HepG2 (cell line): ENCODE measurements around the gene CYP27A1. TPM values are rescaled to one million over a fixed set of nuclear protein-coding genes. Genes with fewer than 3 reads are reported as not detected.

Experiments used
- ATAD3A ChIP-seq: sonication (generic); formaldehyde crosslinking; IDR thresholded peaks from 2 replicates; pipeline ENCODE4 v1.4.0; 2020; ENCODE audit warnings: missing genetic modification reagents
- ATF4 ChIP-seq, 2 experiments: fragments of 450-650 bp in 1 of 2; sonication (generic) in 1 of 2; formaldehyde crosslinking; IDR thresholded peaks; 2 replicates each; pipeline versions ENCODE4 v1.5.0 to v1.8.0; 2020 to 2022; ENCODE audit warnings: mild to moderate bottlenecking in 1 of 2, missing genetic modification reagents in 1 of 2
- HNF1A ChIP-seq, 2 experiments: sonication (generic) in 1 of 2; formaldehyde crosslinking in 1 of 2; IDR thresholded peaks; 2 replicates each; pipeline versions ENCODE4 v1.4.0 to v1.6.1; 2016 to 2020; ENCODE audit warnings: borderline replicate concordance in 1 of 2, low read depth in 1 of 2, mild to moderate bottlenecking in 1 of 2, missing genetic modification reagents in 1 of 2
- KLF16 ChIP-seq, 2 experiments: sonication (generic) in 1 of 2; formaldehyde crosslinking in 1 of 2; IDR thresholded peaks; 2 replicates each; pipeline versions ENCODE4 v1.6.1 to v1.8.0; 2016 to 2023; ENCODE audit warnings: missing genetic modification reagents in 2 of 2, missing compliant biosample characterization in 1 of 2
- KLF6 ChIP-seq: IDR thresholded peaks from 2 replicates; pipeline ENCODE4 v1.8.0; 2016; ENCODE audit warnings: missing biosample characterization, missing genetic modification reagents
- MBNL3 ChIP-seq: fragments of 250-450 bp; sonication (Bioruptor Pico); conservative IDR thresholded peaks from 2 replicates; pipeline ENCODE4 v1.8.0; 2022; ENCODE audit warnings: mild to moderate bottlenecking, inconsistent platforms
- PHF21A ChIP-seq: sonication (generic); formaldehyde crosslinking; IDR thresholded peaks from 2 replicates; pipeline ENCODE4 v1.5.0; 2020; ENCODE audit warnings: mild to moderate bottlenecking, missing genetic modification reagents
- PHF5A ChIP-seq: IDR thresholded peaks from one replicate; pipeline ENCODE4 v1.6.1; 2018; ENCODE audit warnings: low read depth, missing genetic modification reagents; ENCODE audit not compliant: unreplicated experiment
- ZNF180 ChIP-seq: sonication (generic); formaldehyde crosslinking; IDR thresholded peaks from 2 replicates; pipeline ENCODE4 v1.4.0; 2020; ENCODE audit warnings: low read depth, missing genetic modification reagents, borderline replicate concordance
- ZNF337 ChIP-seq: sonication (generic); formaldehyde crosslinking; IDR thresholded peaks from 2 replicates; pipeline ENCODE4 v1.5.1; 2020; ENCODE audit warnings: missing genetic modification reagents, low read depth, mild to moderate bottlenecking, borderline replicate concordance
- ZNF414 ChIP-seq: sonication (generic); formaldehyde crosslinking; IDR thresholded peaks from 2 replicates; pipeline ENCODE4 v1.5.0; 2020; ENCODE audit warnings: missing genetic modification reagents
- ZNF513 ChIP-seq: sonication (generic); formaldehyde crosslinking; conservative IDR thresholded peaks from 2 replicates; pipeline ENCODE4 v1.5.0; 2020; ENCODE audit warnings: missing genetic modification reagents
- ZNF704 ChIP-seq: sonication (generic); formaldehyde crosslinking; IDR thresholded peaks from 2 replicates; pipeline ENCODE4 v1.8.1; 2023; ENCODE audit warnings: mild to moderate bottlenecking, inconsistent platforms, moderate library complexity, missing genetic modification reagents, borderline replicate concordance
- ZNF878 ChIP-seq: sonication (generic); formaldehyde crosslinking; IDR thresholded peaks from 2 replicates; pipeline ENCODE4 v1.8.1; 2023; ENCODE audit warnings: mild to moderate bottlenecking, missing genetic modification reagents, moderate library complexity
- polyA plus RNA-seq, 8 experiments: library from polyadenylated mRNA; depleted of rRNA in 3 of 8; stranded (reverse) in 7 of 8; unstranded in 1 of 8; fragments of >200 nt; fragmentation: Illumina TruSeq in 4 of 8; extraction: Trizol in 4 of 8; gene quantifications; 2 replicates each; pipeline versions ENCODE4 v1.2.1 to v1.2.3, GENCODE V29; 2011 to 2016; ENCODE audit warnings: low read depth in 4 of 8, missing spikeins in 1 of 8, mixed read lengths in 1 of 8; ENCODE audit not compliant: insufficient read depth in 1 of 8
- total RNA-seq, 5 experiments: library from RNA; depleted of rRNA; stranded (reverse); fragments of >200 nt; fragmentation: Illumina TruSeq; extraction: Trizol; gene quantifications; 2 replicates each; pipeline ENCODE4 v1.2.3, GENCODE V29; 2016; ENCODE audit warnings: low read depth in 1 of 5
- TF ChIP-seq, protein P1 (sequence below): sonication (generic); formaldehyde crosslinking; IDR thresholded peaks from 2 replicates; pipeline ENCODE4 v1.5.0; 2020; ENCODE audit warnings: mild to moderate bottlenecking, missing genetic modification reagents, borderline replicate concordance

CYP27A1 gene
- total and polyA plus RNA-seq, 2 of the 13 experiments (the other 11 are each of a cell fraction or from before 2014, with no cell fraction given), result 157 to 266 TPM

DNA sequence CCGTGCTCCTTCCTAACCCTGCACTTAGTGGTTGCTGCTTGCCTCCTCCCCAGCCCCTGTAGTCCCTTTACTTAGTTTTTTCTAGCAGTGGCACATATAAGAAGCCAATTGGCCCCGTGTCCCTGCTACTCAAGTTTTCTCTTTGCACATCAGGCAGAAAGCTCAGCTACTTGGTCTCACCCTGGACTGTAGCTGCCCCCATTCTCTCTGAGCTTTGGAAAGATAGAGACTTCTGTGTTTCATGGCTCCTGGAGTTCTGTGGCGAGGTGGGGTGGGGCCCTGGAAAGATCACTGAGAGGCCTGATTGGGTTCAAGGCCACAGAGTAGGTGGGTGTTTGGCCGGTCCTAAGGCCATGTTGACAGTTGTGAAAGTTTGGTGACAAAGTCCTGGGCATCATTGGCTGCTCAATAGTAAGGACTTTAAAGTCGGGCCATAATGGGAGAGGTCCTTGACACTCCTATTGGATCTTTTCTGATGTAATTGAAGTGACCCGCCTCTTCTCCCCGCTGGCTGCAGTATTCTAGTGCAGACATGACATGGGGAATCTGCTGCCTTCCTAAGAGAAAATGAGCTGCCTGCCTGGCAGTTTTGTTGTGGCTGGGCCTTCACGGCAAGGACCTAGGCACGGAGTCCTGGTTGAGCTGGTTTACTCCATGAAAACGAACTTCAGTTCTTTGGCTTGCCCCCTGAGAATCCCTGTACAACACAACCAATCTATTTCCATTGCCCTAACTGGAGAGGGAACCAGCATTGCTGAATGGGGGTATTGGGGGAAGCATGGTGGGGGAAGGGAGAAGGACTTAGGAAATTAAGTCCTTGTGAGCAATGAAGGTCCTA, 26.2 kb upstream of the CYP27A1 start (continued):
- TF ChIP-seq ZNF704 (CRISPR knock-in tag) (0 out of 2 replicates have a peak, but pooled peaks have one; percentile 78), ZNF513 (no peak; the same call in 1 of the 2 replicates), ZNF878 (CRISPR knock-in tag) (peak; percentile 90), ZNF337 (CRISPR knock-in tag) (no peak; the same call in 1 of the 2 replicates), PHF5A (CRISPR knock-in tag) (peak; percentile 98), KLF16 (CRISPR knock-in tag; IDR thresholded peaks at IDR 0.05) (peak in 1 of 2 experiments; percentile 98; a peak in 2 of 4 replicates), ATAD3A (no peak), PHF21A (CRISPR knock-in tag) (peak; percentile 100), ZNF414 (0 out of 2 replicates have a peak, but pooled peaks have one; percentile 17), ZNF180 (CRISPR knock-in tag) (no peak), KLF6 (CRISPR knock-in tag) (peak; percentile 98), HNF1A (IDR thresholded peaks at IDR 0.05; ENCODE audit: low read depth) (peak; percentile 69), HNF1A (CRISPR knock-in tag; IDR thresholded peaks at IDR 0.05; ENCODE audit: borderline replicate concordance) (peak; percentile 94), ATF4 (CRISPR knock-in tag; IDR thresholded peaks at IDR 0.05) (peak in 1 of 2 experiments; percentile 98; a peak in 2 of 4 replicates), MBNL3 (CRISPR knock-in tag) (no peak)
- TF ChIP-seq, protein P1, sequence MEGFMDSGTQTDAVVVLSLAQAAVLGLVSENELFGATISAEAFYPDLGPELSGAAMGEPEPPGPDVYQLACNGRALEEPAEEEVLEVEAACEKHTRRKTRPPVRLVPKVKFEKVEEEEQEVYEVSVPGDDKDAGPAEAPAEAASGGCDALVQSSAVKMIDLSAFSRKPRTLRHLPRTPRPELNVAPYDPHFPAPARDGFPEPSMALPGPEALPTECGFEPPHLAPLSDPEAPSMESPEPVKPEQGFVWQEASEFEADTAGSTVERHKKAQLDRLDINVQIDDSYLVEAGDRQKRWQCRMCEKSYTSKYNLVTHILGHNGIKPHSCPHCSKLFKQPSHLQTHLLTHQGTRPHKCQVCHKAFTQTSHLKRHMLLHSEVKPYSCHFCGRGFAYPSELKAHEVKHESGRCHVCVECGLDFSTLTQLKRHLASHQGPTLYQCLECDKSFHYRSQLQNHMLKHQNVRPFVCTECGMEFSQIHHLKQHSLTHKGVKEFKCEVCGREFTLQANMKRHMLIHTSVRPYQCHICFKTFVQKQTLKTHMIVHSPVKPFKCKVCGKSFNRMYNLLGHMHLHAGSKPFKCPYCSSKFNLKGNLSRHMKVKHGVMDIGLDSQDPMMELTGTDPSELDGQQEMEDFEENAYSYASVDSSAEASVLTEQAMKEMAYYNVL (CRISPR knock-in tag), result peak; percentile 91
